ENCODE data around the gene RNF17. TPM values are rescaled to one million over a fixed set of nuclear protein-coding genes. Genes with fewer than 3 reads are reported as not detected.

The RNF17 gene
- total and polyA plus RNA-seq, 8 donors = 0.10 to 0.16 TPM; not detected in 6

- TF ChIP-seq CTCF (IDR thresholded peaks at IDR 0.05) = no peak
- peaks cover 0 to 51% of the 10 kb centered on the region in 2 donors for H3K36me3 ChIP-seq
- H3K27ac ChIP-seq = no peak overlapping the region
- H3K4me3 ChIP-seq = no peak overlapping the region
- H3K4me1 ChIP-seq = no peaks in the 10 kb centered on the region
- intact Hi-C loops (cut with DNase I) = no loop called here
- peak in 1 of 4 donors; percentile 76 for DNase-seq
- H3K27me3 ChIP-seq = no peaks in the 10 kb centered on the region
- H3K9me3 ChIP-seq = no peaks in the 10 kb centered on the region
- no peak for ATAC-seq
Observed at GRCh38 chr13:24894972-24895300, 131.0 kb downstream of the RNF17 start.

- no peak for TF ChIP-seq CTCF (IDR thresholded peaks at IDR 0.05)
- no peaks in the 10 kb centered on the region for H3K9me3 ChIP-seq
- no peaks in the 10 kb centered on the region for H3K27me3 ChIP-seq
- peaks cover 0 to 45% of the 10 kb centered on the region in 2 donors for H3K36me3 ChIP-seq
- ATAC-seq = no peak
- intact Hi-C loops (cut with DNase I) = no loop called here
- no peaks in the 10 kb centered on the region for H3K4me1 ChIP-seq
- no peak overlapping the region for H3K4me3 ChIP-seq
- DNase-seq = no peak
- H3K27ac ChIP-seq = no peak overlapping the region
Observed at GRCh38 chr13:24896061-24896460, 132.1 kb downstream of the RNF17 start.

DNA sequence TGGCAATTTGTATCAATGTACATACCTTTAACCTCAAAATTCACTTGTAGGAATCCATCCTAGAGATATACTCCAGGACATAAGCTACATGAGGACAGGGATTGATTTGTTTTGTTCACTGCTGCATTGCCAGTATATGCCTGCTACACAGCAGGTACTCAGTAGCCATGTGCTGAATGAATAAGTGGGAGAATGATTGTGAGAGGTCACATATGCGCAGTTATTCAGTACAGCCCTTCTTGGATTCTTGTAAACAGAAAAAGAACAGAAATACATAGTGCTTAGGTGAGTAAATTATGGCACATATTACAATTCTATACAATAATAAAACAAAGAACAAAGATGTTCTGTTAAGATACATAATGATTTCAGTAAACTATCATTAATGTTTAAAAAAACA is 133.3 kb downstream of the RNF17 start:
- DNase-seq (no peak), ATAC-seq (no peak)
- Histone ChIP-seq H3K4me3 (no peak overlapping the region), H3K27me3 (no peaks in the 10 kb centered on the region), H3K27ac (no peak overlapping the region), H3K36me3 (peaks cover 0 to 33% of the 10 kb centered on the region in 2 donors), H3K4me1 (no peaks in the 10 kb centered on the region), H3K9me3 (no peaks in the 10 kb centered on the region)
- intact Hi-C loops (cut with DNase I) = no loop called here
- no peak for TF ChIP-seq CTCF (IDR thresholded peaks at IDR 0.05)

- peaks cover 0 to 32% of the 10 kb centered on the region in 2 donors for H3K36me3 ChIP-seq
- TF ChIP-seq CTCF (IDR thresholded peaks at IDR 0.05) = no peak
- intact Hi-C loops (cut with DNase I) = no loop called here
- DNase-seq (no peak), ATAC-seq (no peak)
- H3K27me3 ChIP-seq = no peaks in the 10 kb centered on the region
- H3K9me3 ChIP-seq = no peaks in the 10 kb centered on the region
- H3K27ac ChIP-seq = no peak overlapping the region
- no peaks in the 10 kb centered on the region for H3K4me1 ChIP-seq
- H3K4me3 ChIP-seq = no peak overlapping the region
Observed at GRCh38 chr13:24899601-24900000, 135.6 kb downstream of the RNF17 start.

GRCh38 chr13:24900507-24900906 is 136.5 kb downstream of the RNF17 start:
- no peak for DNase-seq
- H3K4me3 ChIP-seq = no peak overlapping the region
- no peaks in the 10 kb centered on the region for H3K9me3 ChIP-seq
- peaks cover 0 to 37% of the 10 kb centered on the region in 2 donors for H3K36me3 ChIP-seq
- ATAC-seq = no peak
- H3K4me1 ChIP-seq = no peaks in the 10 kb centered on the region
- TF ChIP-seq CTCF (IDR thresholded peaks at IDR 0.05) = no peak
- intact Hi-C loops (cut with DNase I) = no loop called here
- no peak overlapping the region for H3K27ac ChIP-seq
- no peaks in the 10 kb centered on the region for H3K27me3 ChIP-seq
